ENCODE data around the gene MRPL14.
A peak's percentile ranks its signal among the peaks of the same experiment; 100 is the strongest.

MRPL14 gene

GRCh38 chr6:44074813-44075646, 52.2 kb downstream of the MRPL14 start:
- Histone ChIP-seq H3K36me3 (no peaks in the 10 kb centered on the region), H3K27me3 (no peaks in the 10 kb centered on the region), H3K4me1 (peaks cover 48% of the 10 kb centered on the region), H3K4me3 (ENCODE audit: low read depth, low read length) (no peak overlapping the region), H3K9me3 (no peaks in the 10 kb centered on the region)
- no peak for DNase-seq
- TF ChIP-seq CTCF (IDR thresholded peaks at IDR 0.05; ENCODE audit: low read depth, low read length) = no peak

- Histone ChIP-seq H3K36me3 (no peaks in the 10 kb centered on the region), H3K27me3 (no peaks in the 10 kb centered on the region), H3K4me3 (ENCODE audit: low read depth, low read length) (peak overlapping the region; percentile 53), H3K4me1 (peaks cover 46% of the 10 kb centered on the region), H3K9me3 (no peaks in the 10 kb centered on the region)
- TF ChIP-seq CTCF (IDR thresholded peaks at IDR 0.05; ENCODE audit: low read depth, low read length) = peak; percentile 93
- peak; percentile 81 for DNase-seq
These were observed 52.8 kb downstream of the MRPL14 start for GRCh38 chr6:44074439-44074812.

GRCh38 chr6:44073612-44074438, 53.4 kb downstream of the MRPL14 start:
- TF ChIP-seq CTCF (IDR thresholded peaks at IDR 0.05; ENCODE audit: low read depth, low read length) = peak; percentile 8; the same call in 1 of the 2 replicates
- Histone ChIP-seq H3K27me3 (no peaks in the 10 kb centered on the region), H3K9me3 (no peaks in the 10 kb centered on the region), H3K4me1 (peaks cover 41% of the 10 kb centered on the region), H3K36me3 (no peaks in the 10 kb centered on the region), H3K4me3 (ENCODE audit: low read depth, low read length) (peak overlapping the region; percentile 53)
- DNase-seq = peak; percentile 39

- peak; percentile 93 for DNase-seq
- Histone ChIP-seq H3K4me3 (ENCODE audit: low read depth, low read length) (peak overlapping the region; percentile 63), H3K27me3 (no peaks in the 10 kb centered on the region), H3K9me3 (no peaks in the 10 kb centered on the region), H3K36me3 (no peaks in the 10 kb centered on the region), H3K4me1 (peaks cover 41% of the 10 kb centered on the region)
- TF ChIP-seq CTCF (IDR thresholded peaks at IDR 0.05; ENCODE audit: low read depth, low read length) = no peak
These were observed 54.2 kb downstream of the MRPL14 start for GRCh38 chr6:44072959-44073611.

GRCh38 chr6:44072452-44072958, 54.7 kb downstream of the MRPL14 start:
- peaks cover 41% of the 10 kb centered on the region for H3K4me1 ChIP-seq
- H3K27me3 ChIP-seq = no peaks in the 10 kb centered on the region
- no peaks in the 10 kb centered on the region for H3K36me3 ChIP-seq
- TF ChIP-seq CTCF (IDR thresholded peaks at IDR 0.05; ENCODE audit: low read depth, low read length) = no peak
- peak overlapping the region; percentile 63 for H3K4me3 ChIP-seq (ENCODE audit: low read depth, low read length)
- no peaks in the 10 kb centered on the region for H3K9me3 ChIP-seq
- DNase-seq = no peak

All from BE2C (cell line).